Measurements from ENCODE around the gene RALY.

- TF ChIP-seq POLR2AphosphoS5 (IDR thresholded peaks at IDR 0.05) (no peak), CTCF (IDR thresholded peaks at IDR 0.05) (no peak)
Observed at GRCh38 chr20:34041226-34041625, 47.5 kb downstream of the RALY start.
